Measurements from ENCODE around the gene NUP62CL. TPM values are rescaled to one million over a fixed set of nuclear protein-coding genes. Genes with fewer than 3 reads are reported as not detected.

NUP62CL gene
- total RNA-seq, 1 donor from 2014 or later, result 10.6 TPM

DNA sequence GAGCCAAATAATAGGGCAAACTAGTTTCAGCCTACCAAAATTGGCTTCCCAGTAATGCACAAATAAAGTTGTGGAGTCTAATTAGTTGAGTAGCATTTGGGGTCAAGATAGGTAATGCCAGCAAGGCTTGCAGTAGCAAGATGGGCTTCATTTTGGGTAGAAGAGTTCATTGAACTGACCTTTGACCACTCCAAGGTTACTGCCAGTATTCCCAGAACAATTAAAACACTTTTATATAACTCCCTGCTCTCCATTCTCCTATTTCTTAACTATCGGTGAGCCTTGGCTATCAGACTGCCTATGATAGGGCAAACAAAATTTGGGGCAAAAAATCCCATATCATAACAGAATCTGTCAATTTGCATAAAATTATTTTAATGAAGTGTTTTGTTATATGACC, 7.2 kb upstream of the NUP62CL start:
- no peak for DNase-seq (ENCODE audit: extremely low spot score in 2 of 2)
- Histone ChIP-seq H3K9me3 (no peaks in the 10 kb centered on the region), H3K27ac (no peak overlapping the region), H3K4me3 (no peak overlapping the region), H3K36me3 (no peaks in the 10 kb centered on the region), H3K27me3 (no peaks in the 10 kb centered on the region), H3K4me1 (no peaks in the 10 kb centered on the region)
- intact Hi-C loops (cut with DNase I), result no loop called here
- TF ChIP-seq POLR2AphosphoS5 (IDR thresholded peaks at IDR 0.05; ENCODE audit: insufficient read depth in 1 of 2, low read depth in 1 of 2) (no peak), POLR2A (IDR thresholded peaks at IDR 0.05) (no peak)
- TF ChIP-seq, protein P1, sequence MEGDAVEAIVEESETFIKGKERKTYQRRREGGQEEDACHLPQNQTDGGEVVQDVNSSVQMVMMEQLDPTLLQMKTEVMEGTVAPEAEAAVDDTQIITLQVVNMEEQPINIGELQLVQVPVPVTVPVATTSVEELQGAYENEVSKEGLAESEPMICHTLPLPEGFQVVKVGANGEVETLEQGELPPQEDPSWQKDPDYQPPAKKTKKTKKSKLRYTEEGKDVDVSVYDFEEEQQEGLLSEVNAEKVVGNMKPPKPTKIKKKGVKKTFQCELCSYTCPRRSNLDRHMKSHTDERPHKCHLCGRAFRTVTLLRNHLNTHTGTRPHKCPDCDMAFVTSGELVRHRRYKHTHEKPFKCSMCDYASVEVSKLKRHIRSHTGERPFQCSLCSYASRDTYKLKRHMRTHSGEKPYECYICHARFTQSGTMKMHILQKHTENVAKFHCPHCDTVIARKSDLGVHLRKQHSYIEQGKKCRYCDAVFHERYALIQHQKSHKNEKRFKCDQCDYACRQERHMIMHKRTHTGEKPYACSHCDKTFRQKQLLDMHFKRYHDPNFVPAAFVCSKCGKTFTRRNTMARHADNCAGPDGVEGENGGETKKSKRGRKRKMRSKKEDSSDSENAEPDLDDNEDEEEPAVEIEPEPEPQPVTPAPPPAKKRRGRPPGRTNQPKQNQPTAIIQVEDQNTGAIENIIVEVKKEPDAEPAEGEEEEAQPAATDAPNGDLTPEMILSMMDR (IDR thresholded peaks at IDR 0.05), result no peak

DNA sequence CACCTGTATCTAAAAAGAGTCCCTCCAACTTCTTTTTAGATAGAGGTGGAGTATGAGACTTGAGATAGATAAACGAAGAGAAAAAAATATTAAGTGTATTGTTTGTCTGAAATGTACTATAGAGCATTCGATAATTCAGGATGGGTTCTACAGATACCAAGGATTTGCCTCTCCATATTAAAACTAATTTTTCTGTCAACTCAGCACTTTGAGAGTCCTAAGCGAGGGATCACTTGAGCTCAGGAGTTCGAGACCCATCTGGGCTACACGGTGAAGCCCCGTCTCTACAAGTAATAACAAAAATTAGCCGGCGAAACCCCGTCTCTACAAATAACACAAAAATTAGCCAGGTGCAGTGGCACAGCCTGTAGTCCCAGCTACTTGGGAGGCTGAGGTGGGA, 1.7 kb upstream of the NUP62CL start:
- H3K27ac ChIP-seq, result no peak overlapping the region
- no peaks in the 10 kb centered on the region for H3K36me3 ChIP-seq
- intact Hi-C loops (cut with DNase I), result no loop called here
- no peaks in the 10 kb centered on the region for H3K27me3 ChIP-seq
- no peak for TF ChIP-seq POLR2A (IDR thresholded peaks at IDR 0.05)
- no peak for TF ChIP-seq POLR2AphosphoS5 (IDR thresholded peaks at IDR 0.05; ENCODE audit: insufficient read depth in 1 of 2, low read depth in 1 of 2)
- TF ChIP-seq, protein P1 (IDR thresholded peaks at IDR 0.05), result no peak
- H3K4me1 ChIP-seq, result no peaks in the 10 kb centered on the region
- no peaks in the 10 kb centered on the region for H3K9me3 ChIP-seq
- no peak for DNase-seq (ENCODE audit: extremely low spot score in 2 of 2)
- H3K4me3 ChIP-seq, result no peak overlapping the region

DNA sequence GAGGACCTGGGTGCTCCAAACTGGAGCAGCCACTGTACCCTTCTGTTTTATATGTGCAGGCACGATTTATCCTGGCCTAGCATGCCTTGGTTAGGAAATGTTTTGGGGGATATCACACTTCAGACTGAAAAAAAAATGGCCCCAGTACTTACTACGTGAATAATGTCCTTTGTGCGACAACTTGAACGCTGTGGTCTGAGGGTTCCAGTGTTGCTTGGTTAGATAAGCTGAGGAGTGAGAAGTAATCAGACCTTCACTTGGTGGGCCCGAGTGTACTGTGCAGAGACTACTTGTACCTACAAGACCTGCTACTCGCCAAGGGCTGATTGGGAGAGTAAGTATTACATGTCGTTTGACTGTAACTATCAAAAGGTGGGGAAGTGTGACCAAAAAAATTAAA, 856 bp upstream of the NUP62CL start:
- no peak for DNase-seq (ENCODE audit: extremely low spot score in 2 of 2)
- no peaks in the 10 kb centered on the region for H3K27me3 ChIP-seq
- H3K36me3 ChIP-seq, result no peaks in the 10 kb centered on the region
- no peak overlapping the region for H3K27ac ChIP-seq
- no peaks in the 10 kb centered on the region for H3K9me3 ChIP-seq
- intact Hi-C loops (cut with DNase I), result no loop called here
- H3K4me3 ChIP-seq, result no peak overlapping the region
- H3K4me1 ChIP-seq, result no peaks in the 10 kb centered on the region
- TF ChIP-seq, protein P1 (IDR thresholded peaks at IDR 0.05), result no peak
- TF ChIP-seq POLR2AphosphoS5 (IDR thresholded peaks at IDR 0.05; ENCODE audit: insufficient read depth in 1 of 2, low read depth in 1 of 2) (no peak), POLR2A (IDR thresholded peaks at IDR 0.05) (no peak)

DNA sequence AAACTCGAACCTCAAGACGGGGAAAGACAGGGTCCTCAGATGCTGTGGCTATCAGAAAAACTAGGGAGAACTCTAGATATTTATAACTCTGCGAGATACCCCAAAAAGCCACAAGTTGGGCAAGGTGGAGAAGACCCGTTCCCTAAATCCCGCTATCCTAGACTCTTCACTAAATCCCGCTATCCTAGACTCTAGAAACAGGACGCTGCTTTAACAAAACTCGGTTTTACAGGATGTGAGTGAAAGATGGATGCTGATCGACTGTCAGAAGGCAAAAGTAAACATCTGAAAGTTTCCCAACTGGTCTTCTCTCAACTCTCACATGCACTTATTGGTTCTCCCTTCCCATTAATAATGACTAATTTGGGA, 448 bp upstream of the NUP62CL start:
- Histone ChIP-seq H3K27ac (no peak overlapping the region), H3K9me3 (no peaks in the 10 kb centered on the region), H3K36me3 (no peaks in the 10 kb centered on the region), H3K4me3 (peak overlapping the region in 1 of 2 donors; percentile 40), H3K4me1 (no peaks in the 10 kb centered on the region), H3K27me3 (no peaks in the 10 kb centered on the region)
- TF ChIP-seq POLR2A (IDR thresholded peaks at IDR 0.05), result no peak
- TF ChIP-seq, protein P1 (IDR thresholded peaks at IDR 0.05), result no peak
- TF ChIP-seq POLR2AphosphoS5 (IDR thresholded peaks at IDR 0.05; ENCODE audit: insufficient read depth in 1 of 2, low read depth in 1 of 2), result no peak
- no peak for DNase-seq (ENCODE audit: extremely low spot score in 2 of 2)
- intact Hi-C loops (cut with DNase I), result no loop called here

DNA sequence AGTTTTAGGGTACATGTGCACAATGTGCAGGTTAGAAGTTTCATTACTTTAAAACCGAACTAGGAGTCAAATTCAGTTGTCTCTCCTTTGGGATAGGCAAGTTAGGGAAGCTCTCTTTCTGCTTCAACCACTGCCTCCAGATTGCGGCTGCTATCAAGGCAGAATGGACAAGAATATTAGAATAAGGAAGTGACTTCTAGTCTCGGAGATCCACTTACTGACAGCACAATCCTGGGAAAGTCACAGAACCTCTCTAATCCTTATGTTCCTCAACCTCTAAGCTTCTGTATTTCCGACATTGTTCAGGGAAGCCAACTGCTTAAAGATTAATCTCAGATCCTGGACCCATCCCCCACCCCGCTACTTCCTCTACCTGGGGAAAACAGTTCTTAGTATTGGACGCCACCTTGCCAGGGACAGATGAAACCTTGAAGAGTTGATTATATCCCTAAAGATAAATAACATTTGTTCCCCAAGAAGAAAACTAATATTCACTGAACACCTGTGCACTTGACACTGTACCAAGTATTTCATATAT, 2.1 kb downstream of the NUP62CL start:
- no peak overlapping the region for H3K27ac ChIP-seq
- no peaks in the 10 kb centered on the region for H3K4me1 ChIP-seq
- no peak for DNase-seq (ENCODE audit: extremely low spot score in 2 of 2)
- no peaks in the 10 kb centered on the region for H3K36me3 ChIP-seq
- no peaks in the 10 kb centered on the region for H3K9me3 ChIP-seq
- no peak for TF ChIP-seq POLR2A (IDR thresholded peaks at IDR 0.05)
- TF ChIP-seq, protein P1 (IDR thresholded peaks at IDR 0.05), result no peak
- TF ChIP-seq POLR2AphosphoS5 (IDR thresholded peaks at IDR 0.05; ENCODE audit: insufficient read depth in 1 of 2, low read depth in 1 of 2), result no peak
- no peaks in the 10 kb centered on the region for H3K27me3 ChIP-seq
- no peak overlapping the region for H3K4me3 ChIP-seq
- intact Hi-C loops (cut with DNase I), result no loop called here
